Common myeloid progenitor, CD34-positive (primary cell): ENCODE measurements around the gene ITGA7.
A peak's percentile ranks its signal among the peaks of the same experiment; 100 is the strongest.

ENCODE experiments used
- CTCF ChIA-PET: fragments of 350-600 bp; sonication (Branson Sonifier 250); formaldehyde crosslinking; loops from one replicate; lab custom pipeline; 2021; ENCODE audit warnings: antibody characterized with exemption; lab: Charles Lee
- POLR2A ChIA-PET: fragments of 350-600 bp; sonication (Branson Sonifier 250); formaldehyde crosslinking; loops from one replicate; lab custom pipeline; 2021; ENCODE audit warnings: antibody characterized with exemption; lab: Charles Lee
- DNase-seq, 3 donors: peaks; one replicate each; pipeline versions ENCODE4 v3.0.0 to v3.0.0-alpha.2; 2013
- H3K27ac ChIP-seq, 2 experiments: 1 replicate in 1 of 2; 2 replicates in 1 of 2; pipeline ENCODE4 v1.7.0; 2013; ENCODE audit warnings: inconsistent platforms in 2 of 2, low read length in 2 of 2, mild to moderate bottlenecking in 2 of 2, low read depth in 1 of 2, moderate library complexity in 1 of 2; ENCODE audit not compliant: severe bottlenecking in 2 of 2, insufficient read depth in 1 of 2, poor library complexity in 1 of 2
- H3K27me3 ChIP-seq, 5 experiments: replicated peaks in 2 of 5; 1 replicate in 3 of 5; 2 replicates in 2 of 5; pipeline versions ENCODE4 v1.6.1 to v1.7.0; 2013; ENCODE audit warnings: low read length in 4 of 5, mild to moderate bottlenecking in 2 of 5, moderate library complexity in 2 of 5, inconsistent platforms in 1 of 5; ENCODE audit not compliant: insufficient read depth in 5 of 5, control insufficient read depth in 4 of 5
- H3K36me3 ChIP-seq, 4 experiments: 1 replicate in 2 of 4; 2 replicates in 2 of 4; pipeline versions ENCODE4 v1.6.1 to v1.7.0; 2013; ENCODE audit warnings: low read length in 3 of 4, control low read depth in 1 of 4, mild to moderate bottlenecking in 1 of 4; ENCODE audit not compliant: control insufficient read depth in 4 of 4, insufficient read depth in 4 of 4
- H3K4me1 ChIP-seq, 4 experiments: 1 replicate in 3 of 4; 2 replicates in 1 of 4; pipeline versions ENCODE4 v1.6.1 to v1.7.1; 2013; ENCODE audit warnings: low read length in 3 of 4, mild to moderate bottlenecking in 3 of 4, control low read depth in 1 of 4, inconsistent platforms in 1 of 4, moderate library complexity in 1 of 4; ENCODE audit not compliant: control insufficient read depth in 4 of 4, insufficient read depth in 4 of 4; ENCODE audit errors: control extremely low read depth in 1 of 4
- H3K4me3 ChIP-seq, 7 experiments: 1 replicate in 4 of 7; 2 replicates in 3 of 7; pipeline versions ENCODE4 v1.5.1 to v1.7.0; 2013; ENCODE audit warnings: mild to moderate bottlenecking in 7 of 7, low read length in 6 of 7, moderate library complexity in 6 of 7, inconsistent platforms in 2 of 7, low read depth in 2 of 7, control low read depth in 1 of 7; ENCODE audit not compliant: insufficient read depth in 4 of 7, control insufficient read depth in 1 of 7; ENCODE audit errors: extremely low read depth in 1 of 7
- H3K9me3 ChIP-seq, 5 experiments: 1 replicate in 4 of 5; 2 replicates in 1 of 5; pipeline versions ENCODE4 v1.6.1 to v1.7.1; 2013; ENCODE audit warnings: low read length in 4 of 5, mild to moderate bottlenecking in 2 of 5, inconsistent platforms in 1 of 5, low read depth in 1 of 5, moderate library complexity in 1 of 5; ENCODE audit not compliant: control insufficient read depth in 4 of 5, insufficient read depth in 2 of 5; ENCODE audit errors: control extremely low read depth in 1 of 5
- WGBS: methylation state at CpG from one replicate; pipeline ENCODE4 v1.1.5; 2013; ENCODE audit not compliant: insufficient coverage; 5-methylcytosine and 5-hydroxymethylcytosine counted together

Gene ITGA7

DNA sequence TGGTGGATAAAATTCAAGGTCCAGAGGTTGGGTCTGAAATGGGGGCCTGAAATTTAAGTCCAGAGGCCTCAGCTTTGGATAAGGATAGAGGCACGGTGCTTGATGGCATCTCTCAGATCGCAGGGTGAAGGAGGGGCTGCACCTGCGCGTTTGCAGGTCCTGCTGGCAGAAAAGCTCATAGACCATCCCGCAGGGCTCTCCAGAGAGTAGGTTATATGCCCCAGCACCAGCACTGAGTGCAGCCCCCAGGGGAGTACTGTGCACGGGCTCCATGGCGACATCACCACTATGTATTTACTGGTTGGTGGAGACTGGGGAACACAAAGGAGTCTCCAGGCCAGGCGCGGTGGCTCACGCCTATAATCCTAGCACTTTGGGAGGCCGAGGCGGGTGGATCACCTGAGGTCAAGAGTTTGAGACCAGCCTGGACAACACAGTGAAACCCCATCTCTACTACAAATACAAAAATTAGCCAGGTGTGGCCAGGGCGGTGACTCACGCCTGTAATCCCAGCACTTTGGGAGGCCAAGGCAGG is 25.4 kb upstream of the ITGA7 start:
- CTCF ChIA-PET, result interaction anchor here (1.0 to 7.9 kb wide), 3 partner anchors 11 to 64 kb away, joined by 3 to 119 read pairs (median 5); partner anchors contain the start of gene RDH5
- POLR2A ChIA-PET, result interaction anchor here (0.7 kb wide), 1 partner anchor 61 kb away, joined by 4 read pairs; no protein-coding TSS in a partner anchor
- H3K27ac ChIP-seq, result no peak overlapping the region
- no peak overlapping the region for H3K4me3 ChIP-seq
- no peaks in the 10 kb centered on the region for H3K9me3 ChIP-seq
- no peaks in the 10 kb centered on the region for H3K36me3 ChIP-seq
- H3K27me3 ChIP-seq, result no peaks in the 10 kb centered on the region
- peaks cover 11 to 37% (median 33%) of the 10 kb centered on the region in 4 experiments for H3K4me1 ChIP-seq
- 96% methylated on average over 9 of the region's 14 CpGs for WGBS
- DNase-seq, result no peak

DNA sequence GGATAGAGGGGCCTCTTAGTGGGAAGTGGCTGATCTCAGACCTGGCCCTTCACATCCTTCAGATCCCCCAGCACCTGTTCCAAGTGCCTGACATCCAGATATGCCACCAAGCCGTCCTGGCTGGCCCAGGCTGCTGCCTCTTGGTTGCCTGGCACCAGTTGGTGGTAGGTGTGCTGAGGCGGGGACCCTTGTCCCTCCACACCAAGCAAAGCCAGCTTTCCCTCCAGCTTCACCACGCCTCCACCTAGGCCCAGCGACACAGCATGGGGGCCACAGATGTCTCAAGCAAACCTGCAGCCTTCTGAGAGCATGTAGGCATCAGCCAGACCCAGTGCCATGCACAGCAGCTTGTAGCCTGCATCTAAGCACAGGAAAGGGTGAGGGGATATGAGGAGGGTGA is 24.6 kb upstream of the ITGA7 start:
- Histone ChIP-seq H3K9me3 (no peaks in the 10 kb centered on the region), H3K4me3 (no peak overlapping the region), H3K27ac (no peak overlapping the region), H3K27me3 (no peaks in the 10 kb centered on the region), H3K36me3 (peaks cover 0 to 3% (median 0%) of the 10 kb centered on the region in 4 experiments), H3K4me1 (peaks cover 9 to 37% (median 33%) of the 10 kb centered on the region in 4 experiments)
- DNase-seq, result no peak
- WGBS, result 100% methylated on average over 2 of the region's 4 CpGs
- ChIA-PET POLR2A (no interaction called here), CTCF (interaction anchor here (1.0 to 7.9 kb wide), 2 partner anchors 10 to 11 kb away, joined by 3 to 119 read pairs; partner anchors contain the start of gene RDH5)

- Histone ChIP-seq H3K4me3 (peak overlapping the region; percentile 57 to 88 (median 71)), H3K27me3 (no peaks in the 10 kb centered on the region), H3K9me3 (no peaks in the 10 kb centered on the region), H3K4me1 (peaks cover 12 to 41% (median 31%) of the 10 kb centered on the region in 4 experiments), H3K36me3 (peaks cover 0 to 22% (median 11%) of the 10 kb centered on the region in 4 experiments), H3K27ac (peak overlapping the region; percentile 66 to 86)
- 7% methylated on average over 14 of the region's 19 CpGs for WGBS
- peak; percentile 70 to 79 (median 75) for DNase-seq
- ChIA-PET CTCF (interaction anchor here (0.9 to 3.2 kb wide), 17 partner anchors 9 to 101 kb away, joined by 3 to 49 read pairs (median 4); partner anchors contain the start of genes BLOC1S1, ORMDL2, RDH5 and SARNP), POLR2A (interaction anchor here (0.7 to 1.6 kb wide), 6 partner anchors 8 to 14 kb away, joined by 3 to 8 read pairs (median 3); partner anchors contain the start of gene BLOC1S1)
Observed at GRCh38 chr12:55729819-55730818, 22.4 kb upstream of the ITGA7 start.

GRCh38 chr12:55728939-55729818 is 21.5 kb upstream of the ITGA7 start, which contains the start of gene CD63:
Gene CD63, minus strand, starts transcription at chr12:55729009. Its CDS starts 668 bp downstream, at chr12:55728341.
- H3K9me3 ChIP-seq, result no peaks in the 10 kb centered on the region
- peak; percentile 77 to 91 (median 88) for DNase-seq
- 0% methylated on average over 31 of the region's 61 CpGs for WGBS
- peaks cover 12 to 46% (median 34%) of the 10 kb centered on the region in 4 experiments for H3K4me1 ChIP-seq
- peaks cover under 1 to 29% (median 16%) of the 10 kb centered on the region in 4 experiments for H3K36me3 ChIP-seq
- peak within 1 kb of the TSS; percentile 57 to 88 (median 71) for H3K4me3 ChIP-seq
- peak within 1 kb of the TSS; percentile 66 to 86 for H3K27ac ChIP-seq
- CTCF ChIA-PET, result interaction anchor here (1.0 to 3.2 kb wide), 14 partner anchors 9 to 165 kb away, joined by 3 to 49 read pairs (median 5); partner anchors contain the start of genes BLOC1S1, ORMDL2, RDH5 and SARNP
- POLR2A ChIA-PET, result interaction anchor here (0.7 to 1.6 kb wide), 6 partner anchors 8 to 14 kb away, joined by 3 to 8 read pairs (median 4); partner anchors contain the start of gene BLOC1S1
- H3K27me3 ChIP-seq, result no peaks in the 10 kb centered on the region

DNA sequence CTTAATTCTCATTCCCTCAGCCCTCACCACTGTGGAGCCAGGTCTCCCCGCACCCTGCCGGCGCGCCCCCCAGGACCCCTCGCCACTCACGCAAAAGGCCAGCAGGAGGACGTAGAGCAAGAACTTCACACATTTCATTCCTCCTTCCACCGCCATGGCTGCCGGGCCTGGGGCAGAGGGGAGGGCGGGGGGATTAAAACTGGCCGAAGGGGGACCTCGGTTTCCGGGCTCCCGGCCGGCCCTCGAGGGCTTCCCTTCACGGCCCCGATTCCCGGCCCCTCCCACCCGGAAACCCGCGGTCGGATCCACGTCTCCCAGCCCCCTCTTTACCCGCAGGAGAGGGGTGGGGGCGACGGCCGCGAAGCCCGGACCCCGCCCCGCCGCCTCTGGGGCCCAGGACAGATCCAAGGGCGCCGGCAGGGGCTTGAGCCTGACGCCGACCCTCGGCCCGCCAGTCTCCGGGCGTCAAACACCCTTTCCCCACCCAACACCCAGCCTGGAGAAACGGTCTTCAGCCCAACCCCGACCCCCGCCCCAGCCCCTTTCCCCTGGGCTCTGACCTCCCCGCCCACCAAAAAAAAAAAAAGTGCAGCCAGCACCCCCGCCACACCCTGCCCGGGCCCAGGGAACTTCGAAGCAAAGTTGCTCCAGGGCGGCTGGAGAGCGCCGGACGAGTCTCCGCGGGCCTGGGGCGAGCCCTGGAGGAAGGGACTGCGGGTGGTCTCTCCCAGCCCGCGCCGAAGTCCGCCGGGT is 20.7 kb upstream of the ITGA7 start:
- WGBS, result 0% methylated on average over 38 of the region's 61 CpGs
- H3K4me3 ChIP-seq, result peak overlapping the region; percentile 57 to 88 (median 71)
- POLR2A ChIA-PET, result interaction anchor here (0.9 to 1.6 kb wide), 4 partner anchors 10 to 15 kb away, joined by 3 to 8 read pairs (median 4); partner anchors contain the start of gene BLOC1S1

More for the DNA sequence above, 20.7 kb upstream of the ITGA7 start:
- H3K27ac ChIP-seq, result peak overlapping the region; percentile 66 to 86
- H3K36me3 ChIP-seq, result peaks cover 3 to 38% (median 22%) of the 10 kb centered on the region in 4 experiments
- peak in 2 of 3 donors; percentile 36 to 46 for DNase-seq
- H3K9me3 ChIP-seq, result no peaks in the 10 kb centered on the region
- H3K27me3 ChIP-seq, result no peaks in the 10 kb centered on the region
- CTCF ChIA-PET, result interaction anchor here (1.0 to 3.2 kb wide), 8 partner anchors 8 to 166 kb away, joined by 5 to 49 read pairs (median 16); partner anchors contain the start of genes BLOC1S1 and RDH5
- peaks cover 12 to 46% (median 34%) of the 10 kb centered on the region in 4 experiments for H3K4me1 ChIP-seq
